22Rv1 (cell line): ENCODE measurements around the gene BAHD1.

Experiments
- H3K27ac ChIP-seq: fragments of 450-650 bp; 2 replicates; pipeline ENCODE4 v1.5.1; 2017
- ZFX ChIP-seq: fragments of 450-650 bp; IDR thresholded peaks from 2 replicates; pipeline ENCODE4 v1.6.1; 2017; ENCODE audit warnings: antibody characterized with exemption, borderline replicate concordance
- TF ChIP-seq, protein P1 (sequence below): fragments of 450-650 bp; IDR thresholded peaks from 2 replicates; pipeline ENCODE4 v1.5.1; 2017; ENCODE audit warnings: mild to moderate bottlenecking

Gene BAHD1

GRCh38 chr15:40479024-40479423, 38.3 kb downstream of the BAHD1 start:
- TF ChIP-seq ZFX = no peak
- TF ChIP-seq, protein P1, sequence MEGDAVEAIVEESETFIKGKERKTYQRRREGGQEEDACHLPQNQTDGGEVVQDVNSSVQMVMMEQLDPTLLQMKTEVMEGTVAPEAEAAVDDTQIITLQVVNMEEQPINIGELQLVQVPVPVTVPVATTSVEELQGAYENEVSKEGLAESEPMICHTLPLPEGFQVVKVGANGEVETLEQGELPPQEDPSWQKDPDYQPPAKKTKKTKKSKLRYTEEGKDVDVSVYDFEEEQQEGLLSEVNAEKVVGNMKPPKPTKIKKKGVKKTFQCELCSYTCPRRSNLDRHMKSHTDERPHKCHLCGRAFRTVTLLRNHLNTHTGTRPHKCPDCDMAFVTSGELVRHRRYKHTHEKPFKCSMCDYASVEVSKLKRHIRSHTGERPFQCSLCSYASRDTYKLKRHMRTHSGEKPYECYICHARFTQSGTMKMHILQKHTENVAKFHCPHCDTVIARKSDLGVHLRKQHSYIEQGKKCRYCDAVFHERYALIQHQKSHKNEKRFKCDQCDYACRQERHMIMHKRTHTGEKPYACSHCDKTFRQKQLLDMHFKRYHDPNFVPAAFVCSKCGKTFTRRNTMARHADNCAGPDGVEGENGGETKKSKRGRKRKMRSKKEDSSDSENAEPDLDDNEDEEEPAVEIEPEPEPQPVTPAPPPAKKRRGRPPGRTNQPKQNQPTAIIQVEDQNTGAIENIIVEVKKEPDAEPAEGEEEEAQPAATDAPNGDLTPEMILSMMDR = no peak
- no peak overlapping the region for H3K27ac ChIP-seq

GRCh38 chr15:40481341-40482074, 40.8 kb downstream of the BAHD1 start:
- TF ChIP-seq, protein P1 = no peak
- no peak for TF ChIP-seq ZFX
- H3K27ac ChIP-seq = no peak overlapping the region

- H3K27ac ChIP-seq = no peak overlapping the region
- no peak for TF ChIP-seq ZFX
- TF ChIP-seq, protein P1 = no peak
Measured at GRCh38 chr15:40483919-40484318, 43.2 kb downstream of the BAHD1 start.

DNA sequence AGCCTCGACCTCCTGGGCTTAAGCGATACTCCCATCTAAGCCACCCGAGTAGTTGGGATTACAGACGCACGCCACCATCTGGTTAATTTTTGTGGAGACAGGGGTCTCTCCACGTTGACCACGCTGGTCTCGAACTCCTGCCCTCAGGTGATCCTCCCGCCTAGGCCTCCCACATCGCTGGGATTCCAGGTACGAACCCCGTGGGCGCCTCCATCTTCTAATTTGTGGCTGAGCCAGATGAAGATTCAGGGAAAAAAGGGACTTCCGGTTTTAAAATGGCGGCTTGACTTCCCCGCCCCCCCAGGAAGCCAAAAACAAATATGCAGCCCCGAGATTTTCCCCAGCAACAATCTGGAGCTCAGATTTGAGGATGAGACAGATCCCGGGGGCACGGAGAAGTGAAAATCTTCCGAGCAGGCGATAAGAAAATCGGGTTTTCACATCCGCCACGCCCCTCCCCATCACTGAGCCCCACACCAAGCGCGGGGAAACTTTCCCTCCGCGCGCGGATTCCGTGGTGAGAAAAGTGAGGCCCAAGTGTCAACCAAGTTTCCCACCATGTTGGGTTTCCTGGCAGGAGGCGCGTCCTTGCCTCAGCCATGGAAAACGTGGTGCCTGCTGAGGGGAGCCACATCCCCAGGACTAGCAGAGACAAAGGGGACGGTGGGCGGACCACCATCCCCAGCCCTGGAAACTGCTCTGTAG, 45.5 kb downstream of the BAHD1 start:
- TF ChIP-seq ZFX = no peak
- TF ChIP-seq, protein P1 = no peak

GRCh38 chr15:40487816-40488682, 47.3 kb downstream of the BAHD1 start:
- H3K27ac ChIP-seq = no peak overlapping the region
- no peak for TF ChIP-seq ZFX
- TF ChIP-seq, protein P1 = no peak

More for the DNA sequence above, 45.5 kb downstream of the BAHD1 start:
- no peak overlapping the region for H3K27ac ChIP-seq

DNA sequence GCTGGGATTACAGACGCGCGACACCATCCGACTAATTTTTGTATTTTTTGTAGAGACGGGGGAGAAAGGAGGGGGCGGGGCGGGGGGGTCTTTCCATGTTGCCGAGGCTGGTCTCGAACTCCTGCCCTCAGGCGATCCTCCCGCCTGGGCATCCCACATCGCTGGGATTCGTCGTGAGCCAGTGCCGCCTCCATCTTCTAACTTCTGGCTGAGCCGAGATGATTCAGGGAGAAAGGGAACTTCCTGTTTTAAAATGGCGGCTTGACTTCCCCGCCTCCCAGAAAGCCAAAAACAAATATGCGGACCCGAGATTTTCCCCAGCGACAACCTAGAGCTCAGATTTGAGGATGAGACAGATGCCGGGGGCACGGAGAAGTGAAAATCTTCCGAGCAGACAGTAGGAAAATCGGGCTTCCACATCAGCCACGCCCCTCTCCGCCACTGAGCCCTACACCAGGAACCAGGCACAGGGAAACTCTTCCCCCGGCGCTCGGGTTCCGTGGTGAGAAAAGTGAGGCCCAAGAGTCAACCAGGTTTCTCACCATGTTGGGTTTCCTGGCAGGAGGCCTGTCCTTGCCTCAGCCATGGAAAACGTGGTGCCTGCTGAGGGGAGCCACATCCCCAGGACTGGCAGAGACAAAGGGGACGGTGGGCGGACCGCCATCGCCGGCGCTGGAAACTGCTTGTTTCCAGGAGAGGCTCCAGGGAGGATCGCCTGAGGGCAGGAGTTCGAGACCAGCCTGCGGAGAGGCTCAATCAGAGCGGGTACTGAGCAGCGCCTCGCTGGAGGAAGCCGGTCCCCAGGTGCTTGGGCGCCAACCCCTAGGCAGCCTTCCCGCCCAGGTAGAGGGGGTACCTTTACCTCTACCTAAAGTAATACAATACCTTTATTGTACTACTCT, 48.8 kb downstream of the BAHD1 start:
- peak overlapping the region; percentile 75 for H3K27ac ChIP-seq
- TF ChIP-seq ZFX = no peak
- TF ChIP-seq, protein P1 = no peak
